ENCODE results near the gene EIF4E1B.

EIF4E1B gene

GRCh38 chr5:176625966-176626875 is 4.3 kb upstream of the EIF4E1B start:
- in situ Hi-C loops (cut with MboI; ENCODE audit: low sequenced_read_pairs), result no loop called here

- in situ Hi-C loops (cut with MboI; ENCODE audit: low sequenced_read_pairs), result no loop called here
Observed at GRCh38 chr5:176626876-176627236, 3.6 kb upstream of the EIF4E1B start.

DNA sequence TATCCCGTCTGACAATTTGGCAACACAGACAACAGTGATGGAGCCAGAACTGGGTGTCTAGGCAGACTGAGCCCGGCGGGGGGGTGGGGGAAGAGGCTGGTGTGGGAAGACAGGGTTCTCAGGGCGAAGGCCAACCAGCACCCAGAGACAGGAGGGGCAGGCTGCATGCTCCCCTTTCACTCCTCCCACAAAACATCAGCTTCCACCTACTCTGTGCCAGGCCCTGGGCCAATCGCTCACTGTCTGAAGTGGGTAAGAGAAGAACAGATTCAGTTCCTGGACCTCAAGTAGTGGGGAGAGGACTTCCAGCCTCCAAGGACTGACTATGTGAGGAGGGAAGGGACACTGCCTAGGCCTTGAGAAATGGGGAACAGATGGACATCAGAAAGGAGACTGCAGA is 2.9 kb upstream of the EIF4E1B start:
- in situ Hi-C loops (cut with MboI; ENCODE audit: low sequenced_read_pairs), result no loop called here

GRCh38 chr5:176628406-176629228 is 1.9 kb upstream of the EIF4E1B start:
- in situ Hi-C loops (cut with MboI; ENCODE audit: low sequenced_read_pairs), result no loop called here

GRCh38 chr5:176629317-176629852 is 1.1 kb upstream of the EIF4E1B start:
- in situ Hi-C loops (cut with MboI; ENCODE audit: low sequenced_read_pairs), result no loop called here

DNA sequence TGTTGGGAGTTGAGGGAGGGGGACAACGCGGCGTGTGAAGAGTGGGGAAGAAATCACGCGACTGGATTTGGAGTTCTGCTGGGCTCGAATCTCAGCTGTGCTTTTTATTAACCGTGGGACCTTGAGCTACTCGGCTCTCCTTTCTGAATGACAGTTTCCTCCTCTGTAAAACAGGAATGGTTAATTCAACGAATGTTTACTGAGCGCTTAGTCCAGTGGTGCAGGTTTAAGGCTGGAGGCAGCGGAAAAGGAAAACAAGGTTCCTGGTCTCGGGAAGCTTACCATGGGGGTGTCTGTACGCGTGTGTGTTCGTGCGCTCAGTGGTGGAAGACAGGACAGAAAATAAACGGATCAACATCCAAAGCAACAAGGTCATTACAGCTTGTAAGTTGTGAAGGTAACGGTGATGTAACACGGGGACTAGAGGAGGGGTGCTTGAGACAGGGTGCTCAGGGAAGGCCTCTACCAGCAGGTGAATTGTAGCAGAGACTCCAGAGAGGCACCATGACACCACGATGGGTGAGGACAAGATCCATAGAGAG is 277 bp downstream of the EIF4E1B start:
- in situ Hi-C loops (cut with MboI; ENCODE audit: low sequenced_read_pairs), result no loop called here

DNA sequence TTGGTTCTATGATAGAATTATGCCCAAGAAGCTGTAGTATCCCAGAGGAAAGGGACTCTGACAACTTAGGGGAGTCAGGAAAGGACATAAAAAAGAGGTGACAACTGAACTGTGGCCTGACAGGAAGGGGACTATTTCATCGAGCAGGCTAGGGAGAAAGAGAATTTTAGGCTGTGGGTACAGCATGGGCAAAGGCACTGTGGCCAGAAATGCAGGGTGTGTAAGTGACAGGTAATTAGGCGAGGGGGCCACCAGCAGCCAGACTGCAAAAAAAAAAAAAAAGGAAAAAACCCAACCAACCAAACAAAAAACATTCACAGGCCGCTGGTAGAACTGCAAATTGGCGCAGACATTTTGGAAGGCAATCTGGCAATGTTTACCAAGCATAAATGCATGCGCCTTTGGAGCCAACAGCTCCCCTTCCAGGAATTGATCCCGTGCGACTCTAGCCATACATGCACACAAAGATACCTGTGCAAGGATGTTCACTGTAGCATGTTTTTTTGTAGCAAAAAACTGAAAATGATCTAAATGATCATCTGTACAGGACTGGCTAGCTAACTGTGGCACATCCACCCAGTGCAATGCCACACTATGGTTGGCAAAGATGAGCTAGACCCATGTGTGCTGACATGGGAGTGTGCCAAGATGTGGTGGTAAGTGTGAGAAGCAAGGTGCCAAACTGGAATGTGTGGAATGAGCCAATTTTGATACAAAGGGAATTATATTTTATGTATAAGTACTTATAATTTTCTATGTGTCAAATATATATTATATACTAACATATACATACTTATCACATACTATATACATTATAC is 1.1 kb downstream of the EIF4E1B start:
- in situ Hi-C loops (cut with MboI; ENCODE audit: low sequenced_read_pairs), result no loop called here

GRCh38 chr5:176632745-176633144 is 2.3 kb downstream of the EIF4E1B start:
- in situ Hi-C loops (cut with MboI; ENCODE audit: low sequenced_read_pairs), result no loop called here

DNA sequence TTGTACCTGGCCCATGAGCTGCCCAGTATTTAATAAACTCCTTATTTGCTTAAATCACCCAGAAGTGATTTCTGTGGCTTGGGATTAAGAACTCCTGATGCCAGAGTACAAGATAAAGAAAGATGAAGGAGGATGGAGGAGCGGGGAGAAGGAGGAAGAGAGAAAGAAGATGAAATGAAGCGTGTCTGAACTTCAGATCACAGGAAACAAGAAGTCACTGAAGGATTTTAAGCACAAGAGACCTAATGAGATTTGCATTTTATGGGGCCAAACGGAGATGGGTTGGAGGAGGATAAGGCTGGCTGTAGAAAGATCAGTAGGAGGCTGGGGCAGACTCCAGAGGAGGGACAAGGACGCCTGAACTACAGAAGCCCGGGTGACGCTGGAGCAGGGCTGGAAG is 3.1 kb downstream of the EIF4E1B start:
- in situ Hi-C loops (cut with MboI; ENCODE audit: low sequenced_read_pairs), result no loop called here

DNA sequence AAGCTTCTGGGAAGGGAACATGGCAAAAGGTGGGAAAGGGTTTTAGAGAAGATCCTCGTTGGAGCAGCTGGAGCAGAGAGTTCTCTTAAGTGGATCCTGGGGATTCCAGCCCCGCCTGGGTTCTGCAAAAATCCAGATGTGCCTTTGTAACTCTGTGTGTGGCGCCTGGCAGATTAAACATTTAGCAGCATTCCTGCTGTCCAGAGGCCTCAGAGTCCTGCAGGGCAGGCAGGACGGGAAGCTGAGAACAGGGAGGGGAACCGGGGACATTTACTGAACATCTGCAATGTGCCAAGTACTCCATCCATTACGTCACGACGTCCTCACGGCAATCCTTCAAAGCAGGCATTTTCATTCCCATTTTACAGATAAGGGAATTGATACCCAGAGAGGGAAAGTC is 6.0 kb downstream of the EIF4E1B start:
- in situ Hi-C loops (cut with MboI; ENCODE audit: low sequenced_read_pairs), result no loop called here

DNA sequence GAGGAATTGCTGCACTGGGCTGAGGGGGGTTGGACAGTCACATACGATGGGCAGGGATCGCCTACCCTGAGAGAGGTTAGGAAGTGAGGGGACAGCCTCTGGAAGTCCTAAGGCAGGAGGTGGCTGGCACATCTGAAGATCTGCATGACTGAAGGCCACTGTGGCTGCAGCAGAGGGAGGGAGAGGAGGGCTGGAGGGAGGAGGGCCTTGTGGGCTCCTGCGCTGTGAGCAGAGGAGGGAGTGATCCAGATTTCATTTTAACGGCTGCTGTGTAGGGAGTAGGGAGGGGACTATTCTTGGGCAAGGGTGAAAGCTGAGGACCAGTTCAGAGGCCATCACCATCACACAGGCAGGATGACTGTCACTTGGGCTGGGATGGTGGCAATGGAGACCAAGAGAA is 7.1 kb downstream of the EIF4E1B start:
- in situ Hi-C loops (cut with MboI; ENCODE audit: low sequenced_read_pairs), result no loop called here

DNA sequence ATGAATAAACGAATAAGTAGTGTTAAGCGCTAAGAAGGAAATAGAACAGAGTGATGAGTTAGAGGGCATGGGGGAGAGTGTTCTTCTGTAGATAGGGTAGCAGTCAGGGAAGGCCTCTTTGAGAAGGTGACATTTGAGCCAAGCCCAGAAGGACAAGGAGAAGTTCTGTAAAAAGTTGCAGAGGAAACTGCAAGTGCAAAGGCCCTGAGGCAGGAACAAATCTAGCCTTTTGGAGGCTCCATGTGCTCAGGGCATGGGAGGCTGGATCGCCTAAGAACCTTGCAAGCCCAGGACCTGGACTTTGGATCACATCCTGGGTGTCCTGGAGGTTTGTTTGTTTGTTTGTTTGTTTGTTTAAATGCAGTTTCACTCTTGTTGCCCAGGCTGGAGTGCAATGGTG is 8.0 kb downstream of the EIF4E1B start:
- in situ Hi-C loops (cut with MboI; ENCODE audit: low sequenced_read_pairs), result no loop called here

- in situ Hi-C loops (cut with MboI; ENCODE audit: low sequenced_read_pairs), result no loop called here
Observed at GRCh38 chr5:176639208-176639607, 8.7 kb downstream of the EIF4E1B start.

GRCh38 chr5:176639981-176640380 is 9.5 kb downstream of the EIF4E1B start:
- in situ Hi-C loops (cut with MboI; ENCODE audit: low sequenced_read_pairs), result no loop called here

GRCh38 chr5:176640616-176641015 is 10.1 kb downstream of the EIF4E1B start:
- in situ Hi-C loops (cut with MboI; ENCODE audit: low sequenced_read_pairs), result no loop called here

DNA sequence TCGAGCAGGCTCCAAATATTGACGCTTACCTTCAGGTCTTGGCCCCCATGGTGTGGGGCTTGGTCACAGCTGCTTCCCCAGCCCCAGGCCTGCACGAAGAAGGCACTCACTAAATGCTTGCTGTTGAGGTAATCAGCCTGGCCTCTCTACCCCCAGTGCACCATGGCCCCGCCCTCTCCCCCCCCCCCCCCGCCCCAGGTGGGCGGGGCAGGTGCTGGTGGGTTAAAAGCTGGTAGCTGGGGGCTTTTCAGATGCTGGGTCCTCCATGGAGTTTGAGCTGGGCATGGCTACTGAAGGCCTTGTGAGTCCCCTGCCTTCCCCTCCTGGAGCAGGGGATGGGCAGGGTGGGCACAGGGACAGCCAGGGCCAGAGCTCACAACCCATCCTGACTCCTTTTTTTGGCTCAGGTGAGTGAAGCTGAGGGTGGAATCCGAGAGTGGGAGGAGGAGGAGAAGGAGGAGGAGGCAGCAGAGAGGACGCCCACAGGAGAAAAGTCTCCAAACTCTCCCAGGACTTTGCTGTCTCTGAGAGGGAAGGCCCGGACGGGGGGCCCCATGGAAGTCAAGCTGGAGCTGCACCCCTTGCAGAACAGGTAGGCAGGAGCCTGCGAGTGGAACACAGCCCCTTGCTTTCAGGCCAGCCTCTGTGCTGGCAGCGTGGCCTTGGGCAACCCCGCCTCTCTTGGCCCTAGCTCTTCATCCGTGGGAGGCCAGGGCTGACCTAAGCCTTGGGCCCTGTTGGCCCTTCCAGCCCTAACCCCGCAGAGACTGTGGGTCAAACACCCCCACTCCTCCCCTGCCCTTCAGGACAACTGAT is 12.4 kb downstream of the EIF4E1B start:
- in situ Hi-C loops (cut with MboI; ENCODE audit: low sequenced_read_pairs), result no loop called here

DNA sequence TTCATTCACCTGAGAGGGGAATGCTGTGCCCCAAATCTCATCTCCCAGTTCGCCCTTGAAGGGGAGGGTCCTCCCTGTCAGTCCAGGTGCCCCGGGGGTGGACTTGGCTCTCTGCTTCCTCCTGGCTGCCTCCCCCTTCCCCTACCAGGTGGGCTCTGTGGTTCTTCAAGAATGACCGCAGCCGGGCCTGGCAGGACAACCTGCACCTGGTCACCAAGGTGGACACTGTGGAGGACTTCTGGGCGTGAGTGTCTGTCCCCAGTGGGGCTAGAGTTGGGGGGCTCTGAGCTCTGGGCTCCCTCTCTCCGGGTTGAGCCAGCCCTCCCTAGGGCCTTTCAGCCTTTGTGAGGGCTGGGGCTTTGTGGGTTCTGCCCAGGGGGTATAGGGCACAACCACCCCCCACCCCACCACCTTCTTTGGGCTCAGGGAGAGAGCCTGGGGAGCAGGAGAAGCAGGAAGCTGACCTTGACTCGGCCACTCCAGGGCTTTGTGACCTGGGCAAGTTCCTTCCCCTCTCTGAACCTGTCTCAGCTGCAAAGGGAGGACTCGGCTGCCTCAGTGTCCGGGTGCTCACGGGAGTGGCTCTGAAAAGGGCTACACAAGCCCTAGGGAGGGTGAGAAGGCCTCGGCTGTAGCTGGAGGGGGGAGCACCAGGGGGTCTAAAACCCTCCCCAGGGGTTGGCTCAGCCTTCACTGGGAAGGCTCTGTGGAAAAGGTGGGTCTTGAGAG is 13.2 kb downstream of the EIF4E1B start:
- in situ Hi-C loops (cut with MboI; ENCODE audit: low sequenced_read_pairs), result no loop called here

- in situ Hi-C loops (cut with MboI; ENCODE audit: low sequenced_read_pairs), result no loop called here
Observed at GRCh38 chr5:176644294-176644693, 13.8 kb downstream of the EIF4E1B start.
